Panc1 (cell line): ENCODE results near the gene ITGB4.

Experiments used
- TF ChIP-seq, protein P1 (sequence below): fragments of 450-650 bp; IDR thresholded peaks from 2 replicates; pipeline ENCODE4 v1.5.1; 2017; ENCODE audit warnings: mild to moderate bottlenecking
- TF ChIP-seq, protein P2 (sequence below), 2 experiments: IDR thresholded peaks; 2 replicates each; pipeline ENCODE4 v1.6.1; 2011 to 2012; ENCODE audit warnings: low read depth in 2 of 2, control low read depth in 1 of 2, low read length in 1 of 2, mild to moderate bottlenecking in 1 of 2, moderate library complexity in 1 of 2; ENCODE audit not compliant: insufficient read depth in 1 of 2

DNA sequence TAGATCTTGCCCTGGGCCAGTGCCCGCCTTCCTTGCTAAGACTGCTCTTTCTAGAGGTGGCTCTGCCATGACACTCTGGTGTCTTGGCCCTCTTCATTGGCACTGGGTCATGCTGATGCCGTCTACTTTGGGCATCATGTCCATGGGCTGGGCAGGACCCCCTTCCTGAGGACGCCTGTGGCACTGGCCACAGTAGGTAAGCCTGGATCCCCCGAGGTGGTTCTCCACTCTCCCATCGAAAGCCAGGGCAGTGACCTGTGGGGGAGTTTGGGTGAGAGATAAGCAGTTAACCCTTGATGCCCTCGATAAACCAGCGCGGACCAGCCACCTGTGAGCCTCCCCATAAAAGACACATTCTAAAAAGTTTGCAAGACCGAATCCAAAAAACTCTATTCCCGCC lies 20.0 kb upstream of the ITGB4 start:
- TF ChIP-seq, protein P1, sequence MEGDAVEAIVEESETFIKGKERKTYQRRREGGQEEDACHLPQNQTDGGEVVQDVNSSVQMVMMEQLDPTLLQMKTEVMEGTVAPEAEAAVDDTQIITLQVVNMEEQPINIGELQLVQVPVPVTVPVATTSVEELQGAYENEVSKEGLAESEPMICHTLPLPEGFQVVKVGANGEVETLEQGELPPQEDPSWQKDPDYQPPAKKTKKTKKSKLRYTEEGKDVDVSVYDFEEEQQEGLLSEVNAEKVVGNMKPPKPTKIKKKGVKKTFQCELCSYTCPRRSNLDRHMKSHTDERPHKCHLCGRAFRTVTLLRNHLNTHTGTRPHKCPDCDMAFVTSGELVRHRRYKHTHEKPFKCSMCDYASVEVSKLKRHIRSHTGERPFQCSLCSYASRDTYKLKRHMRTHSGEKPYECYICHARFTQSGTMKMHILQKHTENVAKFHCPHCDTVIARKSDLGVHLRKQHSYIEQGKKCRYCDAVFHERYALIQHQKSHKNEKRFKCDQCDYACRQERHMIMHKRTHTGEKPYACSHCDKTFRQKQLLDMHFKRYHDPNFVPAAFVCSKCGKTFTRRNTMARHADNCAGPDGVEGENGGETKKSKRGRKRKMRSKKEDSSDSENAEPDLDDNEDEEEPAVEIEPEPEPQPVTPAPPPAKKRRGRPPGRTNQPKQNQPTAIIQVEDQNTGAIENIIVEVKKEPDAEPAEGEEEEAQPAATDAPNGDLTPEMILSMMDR = no peak
- TF ChIP-seq, protein P2, sequence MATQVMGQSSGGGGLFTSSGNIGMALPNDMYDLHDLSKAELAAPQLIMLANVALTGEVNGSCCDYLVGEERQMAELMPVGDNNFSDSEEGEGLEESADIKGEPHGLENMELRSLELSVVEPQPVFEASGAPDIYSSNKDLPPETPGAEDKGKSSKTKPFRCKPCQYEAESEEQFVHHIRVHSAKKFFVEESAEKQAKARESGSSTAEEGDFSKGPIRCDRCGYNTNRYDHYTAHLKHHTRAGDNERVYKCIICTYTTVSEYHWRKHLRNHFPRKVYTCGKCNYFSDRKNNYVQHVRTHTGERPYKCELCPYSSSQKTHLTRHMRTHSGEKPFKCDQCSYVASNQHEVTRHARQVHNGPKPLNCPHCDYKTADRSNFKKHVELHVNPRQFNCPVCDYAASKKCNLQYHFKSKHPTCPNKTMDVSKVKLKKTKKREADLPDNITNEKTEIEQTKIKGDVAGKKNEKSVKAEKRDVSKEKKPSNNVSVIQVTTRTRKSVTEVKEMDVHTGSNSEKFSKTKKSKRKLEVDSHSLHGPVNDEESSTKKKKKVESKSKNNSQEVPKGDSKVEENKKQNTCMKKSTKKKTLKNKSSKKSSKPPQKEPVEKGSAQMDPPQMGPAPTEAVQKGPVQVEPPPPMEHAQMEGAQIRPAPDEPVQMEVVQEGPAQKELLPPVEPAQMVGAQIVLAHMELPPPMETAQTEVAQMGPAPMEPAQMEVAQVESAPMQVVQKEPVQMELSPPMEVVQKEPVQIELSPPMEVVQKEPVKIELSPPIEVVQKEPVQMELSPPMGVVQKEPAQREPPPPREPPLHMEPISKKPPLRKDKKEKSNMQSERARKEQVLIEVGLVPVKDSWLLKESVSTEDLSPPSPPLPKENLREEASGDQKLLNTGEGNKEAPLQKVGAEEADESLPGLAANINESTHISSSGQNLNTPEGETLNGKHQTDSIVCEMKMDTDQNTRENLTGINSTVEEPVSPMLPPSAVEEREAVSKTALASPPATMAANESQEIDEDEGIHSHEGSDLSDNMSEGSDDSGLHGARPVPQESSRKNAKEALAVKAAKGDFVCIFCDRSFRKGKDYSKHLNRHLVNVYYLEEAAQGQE (IDR thresholded peaks at IDR 0.05; ENCODE audit: insufficient read depth in 1 of 2, low read depth in 2 of 2, low read length in 1 of 2) = no peak
